ENCODE results near the gene PDLIM4. TPM values are rescaled to one million over a fixed set of nuclear protein-coding genes. Genes with fewer than 3 reads are reported as not detected.

PDLIM4 gene
- 10 to 100 TPM; 35.9 to 50.2 TPM for total RNA-seq

DNA sequence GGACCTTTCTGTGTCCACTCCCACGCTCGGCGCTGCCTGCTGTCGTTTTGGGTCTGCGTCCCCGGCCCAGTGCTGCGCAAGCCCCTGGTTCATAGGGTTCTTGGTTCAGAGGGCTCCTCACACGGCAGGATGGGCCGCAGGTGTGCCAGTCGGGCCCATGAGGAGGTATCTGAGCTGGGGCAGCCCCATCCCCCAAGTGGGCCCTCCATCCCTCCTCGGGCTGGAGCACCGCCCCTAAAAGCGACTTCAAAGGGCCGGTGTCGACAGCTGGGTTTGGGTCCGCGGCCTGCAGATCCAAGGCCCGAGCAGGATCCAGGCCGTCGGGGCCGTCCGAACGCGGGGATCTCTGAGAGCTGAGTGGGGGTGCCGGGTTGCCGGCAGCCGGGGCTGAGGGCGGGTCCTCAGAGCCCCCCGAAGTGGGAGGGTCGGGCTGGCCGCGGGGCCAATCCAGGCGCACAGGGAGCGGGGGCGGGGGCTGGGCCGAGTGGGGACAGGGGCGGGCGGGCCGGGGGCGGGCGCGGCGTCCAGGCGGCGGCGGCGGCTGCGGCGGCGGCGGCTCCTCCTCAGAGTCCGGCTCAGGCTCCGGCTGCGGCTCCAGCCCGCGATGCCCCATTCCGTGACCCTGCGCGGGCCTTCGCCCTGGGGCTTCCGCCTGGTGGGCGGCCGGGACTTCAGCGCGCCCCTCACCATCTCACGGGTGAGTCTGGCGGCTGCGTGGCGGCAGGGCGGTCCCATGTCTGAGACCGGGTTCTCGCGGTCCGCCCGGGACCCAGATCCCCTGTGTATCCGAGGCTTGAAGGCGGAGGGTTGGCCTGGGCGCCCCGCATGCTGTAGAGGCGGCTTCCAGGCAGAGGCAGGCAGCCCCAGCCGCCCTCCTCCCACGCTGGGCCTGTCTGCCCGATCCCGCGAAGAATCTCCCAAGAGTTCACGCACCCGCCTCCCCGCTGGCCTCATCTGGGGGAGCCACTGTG, at the start of gene PDLIM4:
TSS of gene PDLIM4 (plus strand) at position 566 of the 971 bp plus-strand sequence. CDS start at position 605, 39 bp downstream.
- no peaks in the 10 kb centered on the region for H3K27me3 ChIP-seq (replicated peaks; ENCODE audit: insufficient read depth)
- H3K27ac ChIP-seq, result peak within 1 kb of the TSS; percentile 88 to 91
- peaks cover 10% of the 10 kb centered on the region for H3K4me1 ChIP-seq (replicated peaks)
- no peaks in the 10 kb centered on the region for H3K9me3 ChIP-seq
- intact Hi-C loops (cut with DNase I), result loop anchor here (5.0 to 10.0 kb wide), 2 partner anchors 40 to 237 kb away; partner anchors contain the start of gene IRF1
- WGBS, result 16% methylated on average over 42 of the region's 88 CpGs
- H3K4me3 ChIP-seq, result peak within 1 kb of the TSS; percentile 59 to 75
- TF ChIP-seq CTCF (IDR thresholded peaks at IDR 0.05) (no peak), POLR2A (IDR thresholded peaks at IDR 0.05) (peak; percentile 75)
- H3K36me3 ChIP-seq, result no peaks in the 10 kb centered on the region
- peak; percentile 39 for DNase-seq (ENCODE audit: low spot score)

GRCh38 chr5:132207778-132208177, 49.7 kb upstream of the PDLIM4 start:
- Histone ChIP-seq H3K27me3 (replicated peaks; ENCODE audit: insufficient read depth) (no peaks in the 10 kb centered on the region), H3K36me3 (no peaks in the 10 kb centered on the region), H3K27ac (no peak overlapping the region), H3K4me3 (no peak overlapping the region), H3K9me3 (no peaks in the 10 kb centered on the region), H3K4me1 (replicated peaks) (no peaks in the 10 kb centered on the region)
- 94% methylated on average over 5 of the region's 5 CpGs for WGBS
- no peak for TF ChIP-seq CTCF (IDR thresholded peaks at IDR 0.05)
- TF ChIP-seq POLR2A (IDR thresholded peaks at IDR 0.05), result no peak
- TF ChIP-seq POLR2AphosphoS5 (IDR thresholded peaks at IDR 0.05), result no peak
- no peak for DNase-seq (ENCODE audit: low spot score)
- intact Hi-C loops (cut with DNase I), result no loop called here

- DNase-seq (ENCODE audit: low spot score), result no peak
- TF ChIP-seq CTCF (IDR thresholded peaks at IDR 0.05) (no peak), POLR2A (IDR thresholded peaks at IDR 0.05) (no peak), POLR2AphosphoS5 (IDR thresholded peaks at IDR 0.05) (no peak)
- intact Hi-C loops (cut with DNase I), result no loop called here
These were observed 48.4 kb upstream of the PDLIM4 start for GRCh38 chr5:132209131-132209530.

GRCh38 chr5:132209901-132210545, 47.5 kb upstream of the PDLIM4 start:
- H3K4me1 ChIP-seq (replicated peaks), result no peaks in the 10 kb centered on the region
- no peaks in the 10 kb centered on the region for H3K27me3 ChIP-seq (replicated peaks; ENCODE audit: insufficient read depth)
- no peak for TF ChIP-seq CTCF (IDR thresholded peaks at IDR 0.05)
- TF ChIP-seq POLR2AphosphoS5 (IDR thresholded peaks at IDR 0.05), result no peak
- no peak for TF ChIP-seq POLR2A (IDR thresholded peaks at IDR 0.05)
- H3K4me3 ChIP-seq, result no peak overlapping the region
- 98% methylated on average over 11 of the region's 11 CpGs for WGBS
- peaks cover 0 to 3% of the 10 kb centered on the region in 2 donors for H3K36me3 ChIP-seq
- H3K27ac ChIP-seq, result no peak overlapping the region
- intact Hi-C loops (cut with DNase I), result no loop called here
- no peak for DNase-seq (ENCODE audit: low spot score)
- H3K9me3 ChIP-seq, result no peaks in the 10 kb centered on the region

More at GRCh38 chr5:132209131-132209530, 48.4 kb upstream of the PDLIM4 start:
- WGBS, result 79% methylated on average over 9 of the region's 9 CpGs
- Histone ChIP-seq H3K4me1 (replicated peaks) (no peaks in the 10 kb centered on the region), H3K27me3 (replicated peaks; ENCODE audit: insufficient read depth) (no peaks in the 10 kb centered on the region), H3K27ac (no peak overlapping the region), H3K9me3 (no peaks in the 10 kb centered on the region), H3K36me3 (peaks cover 0 to 3% of the 10 kb centered on the region in 2 donors), H3K4me3 (no peak overlapping the region)

All from prostate gland (tissue), 2 donors.